Fibroblast of skin of right quadriceps (primary cell): ENCODE measurements around the gene SHOC1.
"Not testable (repeated sequence)": the region's sequence is repeated elsewhere in the genome, so short reads cannot be mapped to it uniquely, and the experiment has no call there.

Experiments used
- DNase-seq: peaks from one replicate; pipeline ENCODE4 v3.0.0-alpha.2; 2013

The SHOC1 gene

DNA sequence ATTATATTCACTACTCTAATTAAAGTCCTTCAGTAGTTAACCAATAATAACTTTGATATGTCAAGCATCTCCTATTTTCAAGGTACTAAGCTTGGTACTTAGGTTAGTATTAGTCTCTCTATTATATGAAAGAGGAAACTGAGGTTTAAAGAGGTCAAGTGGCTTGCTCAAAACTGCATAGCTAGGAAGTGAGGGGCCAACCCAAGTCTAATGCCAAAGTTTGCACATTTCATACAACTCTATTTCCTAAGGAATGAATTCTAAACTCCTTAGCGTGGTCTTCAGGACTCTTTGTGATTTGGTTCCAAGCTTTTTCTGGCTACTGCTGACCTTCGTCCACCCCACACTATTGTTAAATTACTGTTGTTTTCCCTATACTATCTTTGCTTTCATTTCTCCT lies 9.9 kb upstream of the SHOC1 start:
- no peak for DNase-seq

DNA sequence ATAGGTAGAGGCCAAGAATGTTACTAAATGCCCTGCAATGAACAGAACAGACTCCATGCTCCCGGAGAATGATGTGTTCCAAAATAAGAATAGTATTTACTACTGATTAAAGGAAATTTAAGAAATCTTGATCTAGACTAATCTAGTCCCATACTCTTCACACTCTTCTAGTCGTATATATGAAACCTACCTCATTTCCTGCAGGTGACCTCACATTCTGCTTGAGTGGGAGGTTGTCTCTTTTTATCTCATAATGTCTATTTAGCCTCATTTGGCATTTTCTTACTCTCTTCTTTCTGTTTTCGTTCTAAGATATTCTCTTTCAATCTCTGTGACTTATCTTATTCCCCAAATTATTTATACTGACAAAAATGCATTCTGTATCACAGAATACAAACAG lies 9.2 kb upstream of the SHOC1 start:
- no peak for DNase-seq

GRCh38 chr9:111799915-111800526 lies 5.3 kb upstream of the SHOC1 start:
- no peak for DNase-seq

DNA sequence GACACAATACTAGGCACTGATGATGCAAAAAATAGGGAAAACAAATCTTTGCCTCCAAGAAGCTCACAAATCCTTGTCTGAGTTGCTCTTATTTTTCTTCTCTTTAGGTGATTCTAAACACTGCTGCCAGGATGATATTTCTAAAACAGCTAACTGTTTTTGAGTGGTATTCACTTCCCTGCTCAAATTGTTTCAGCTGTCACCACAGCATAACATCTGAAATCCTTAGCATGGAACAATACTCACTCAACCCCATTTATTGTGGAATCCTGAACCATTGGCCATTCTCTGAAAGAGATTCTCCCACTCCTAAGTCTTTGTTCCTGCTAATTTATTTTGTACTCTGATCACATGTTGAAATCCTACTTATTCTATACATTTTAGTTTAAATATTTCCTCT lies 4.8 kb upstream of the SHOC1 start:
- DNase-seq = no peak

- peak; percentile 27 for DNase-seq
These were observed 4.0 kb upstream of the SHOC1 start for GRCh38 chr9:111798786-111799185.

DNA sequence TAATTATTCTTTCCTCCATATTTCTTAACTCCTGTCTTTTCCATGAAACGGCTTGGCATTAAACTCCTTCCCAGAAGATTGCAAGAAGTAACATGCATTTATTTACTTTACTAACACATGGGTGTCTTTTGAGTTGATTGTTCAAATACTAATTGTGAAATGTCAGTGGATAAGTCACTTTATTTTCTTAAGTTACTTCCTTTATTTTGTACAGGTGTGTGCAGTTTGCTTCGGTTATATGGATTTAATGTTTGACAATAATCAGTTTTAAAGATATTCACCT lies 761 bp upstream of the SHOC1 start:
- DNase-seq = no peak

DNA sequence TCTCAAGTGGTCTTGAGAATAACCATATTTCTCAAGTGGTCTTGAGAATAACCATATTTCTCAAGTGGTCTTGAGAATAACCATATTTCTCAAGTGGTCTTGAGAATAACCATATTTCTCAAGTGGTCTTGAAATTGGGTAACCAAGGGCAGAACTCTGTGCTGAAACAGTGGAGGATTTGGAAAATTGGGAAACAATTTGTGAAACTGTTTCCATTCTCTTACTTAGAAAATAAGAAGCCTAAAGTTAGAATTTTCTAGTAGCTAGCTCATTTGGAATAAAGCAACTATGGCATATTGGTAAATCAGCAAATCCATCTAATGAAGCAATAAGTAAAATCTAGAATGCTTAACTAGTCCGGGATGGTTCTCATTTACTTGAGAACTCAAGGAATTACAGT lies 2.9 kb downstream of the SHOC1 start:
- not testable (repeated sequence) for DNase-seq

- DNase-seq = no peak
These were observed 4.9 kb downstream of the SHOC1 start for GRCh38 chr9:111789881-111790280.

DNA sequence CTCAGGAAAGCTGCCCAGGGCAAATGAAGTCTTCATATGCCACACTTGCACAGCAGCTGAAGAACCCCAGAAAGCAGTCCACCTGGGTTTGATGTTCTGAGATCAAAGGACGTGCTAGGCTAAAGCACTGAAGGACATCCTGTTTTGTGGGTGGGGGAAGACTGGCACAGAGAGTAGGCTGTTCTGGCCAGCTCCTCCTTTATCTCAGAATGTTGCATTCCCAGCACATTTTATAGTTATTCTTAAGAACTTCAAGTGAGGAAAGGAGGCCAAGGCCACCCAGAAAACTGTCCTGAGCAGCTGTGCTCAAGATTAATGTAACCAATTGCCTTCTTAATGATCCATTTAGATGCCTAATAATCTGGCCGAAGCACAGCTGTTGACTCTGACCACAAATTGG lies 10.9 kb downstream of the SHOC1 start:
- no peak for DNase-seq

DNA sequence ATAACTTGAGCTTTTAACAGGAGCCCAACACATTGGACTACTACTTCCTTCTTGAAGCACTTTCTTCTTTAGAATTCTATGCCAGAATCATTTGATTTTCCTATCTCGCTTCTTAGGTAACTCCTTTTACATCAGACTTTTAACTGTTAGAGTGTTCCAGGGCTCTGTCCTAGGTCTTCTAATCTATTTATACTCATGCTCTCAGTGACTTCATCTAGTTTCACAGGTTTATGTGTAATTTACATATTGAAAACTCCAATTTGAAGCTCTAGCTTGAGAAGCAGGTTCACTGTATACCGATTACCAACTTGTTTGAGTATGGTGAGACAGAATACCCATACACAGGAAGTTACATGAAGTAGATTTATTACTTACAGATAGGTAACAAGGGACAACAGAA lies 11.3 kb downstream of the SHOC1 start:
- DNase-seq = no peak

DNA sequence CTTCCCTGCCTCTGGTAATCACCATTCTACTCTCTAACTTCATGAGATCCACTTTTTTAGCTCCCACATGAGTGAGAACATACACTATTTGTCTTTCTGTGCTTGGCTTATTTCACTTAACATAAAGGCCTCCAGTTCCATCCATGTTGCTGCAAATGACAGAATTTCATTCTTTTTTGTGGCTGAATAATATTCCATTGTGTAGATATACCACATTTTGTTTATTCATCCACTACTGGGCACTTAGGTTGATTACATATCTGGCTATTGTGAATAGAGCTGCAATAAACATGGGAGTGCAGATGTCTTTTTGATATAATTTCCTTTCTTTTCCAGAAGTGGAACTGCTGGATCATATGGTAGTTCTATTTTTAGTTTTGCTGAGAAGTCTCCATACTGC lies 28.7 kb downstream of the SHOC1 start:
- DNase-seq = no peak

DNA sequence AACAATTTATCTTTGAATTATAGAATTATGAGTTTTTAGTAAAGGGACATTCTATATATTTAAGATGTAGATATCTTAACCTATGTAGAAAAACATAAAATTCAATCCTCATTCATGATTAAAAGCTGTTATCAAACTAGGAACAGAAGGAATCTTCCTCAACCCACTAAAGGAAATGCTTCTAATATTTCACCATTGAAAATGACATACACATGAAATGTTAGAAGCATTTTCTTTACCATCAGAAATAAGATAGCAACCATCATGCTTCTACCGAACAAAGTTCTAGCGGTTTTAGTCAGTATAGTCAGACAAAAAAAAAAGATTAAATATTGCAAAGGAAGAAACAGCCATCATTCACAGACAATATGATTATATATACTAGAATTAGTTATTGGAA lies 32.2 kb downstream of the SHOC1 start:
- DNase-seq = peak; percentile 51

GRCh38 chr9:111759762-111760639 lies 34.7 kb downstream of the SHOC1 start:
- peak; percentile 87 for DNase-seq

DNA sequence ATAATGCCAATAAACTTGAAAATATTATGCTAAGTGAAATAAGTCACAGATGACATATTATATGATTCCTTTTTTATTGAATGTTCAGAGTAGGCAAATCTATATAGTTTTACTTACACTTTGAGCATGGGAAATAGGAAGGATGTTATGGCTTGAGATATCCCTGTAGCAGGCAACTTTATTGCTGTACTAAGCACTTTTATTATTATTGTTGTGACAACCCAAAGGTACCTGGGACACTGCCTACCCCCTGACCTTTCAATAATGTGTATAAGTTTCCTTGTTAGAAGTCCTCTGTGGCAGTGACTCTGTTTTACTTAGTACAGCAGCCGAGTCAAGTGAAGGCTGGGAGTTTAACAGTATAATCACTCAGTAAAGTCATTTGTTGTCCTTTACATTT lies 39.9 kb downstream of the SHOC1 start:
- DNase-seq = no peak

DNA sequence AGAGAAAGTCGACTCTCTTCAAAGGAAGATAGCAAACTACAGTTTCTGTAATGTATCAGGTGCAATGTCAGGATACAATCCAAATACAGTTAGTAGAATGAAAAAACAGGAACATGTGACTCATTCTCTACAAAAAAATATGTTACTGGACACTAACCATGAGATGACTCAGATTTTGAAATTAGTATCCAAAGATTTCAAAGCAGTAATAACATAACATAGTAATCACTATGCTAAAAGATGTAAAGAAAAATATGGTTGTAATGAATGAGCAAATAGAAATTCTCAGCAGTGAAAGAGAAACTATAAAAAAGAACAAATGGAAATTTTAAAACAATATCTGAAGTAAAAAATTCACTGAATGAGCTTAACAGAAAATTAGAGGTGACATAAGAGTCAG lies 42.3 kb downstream of the SHOC1 start:
- DNase-seq = peak; percentile 17
